GM11168 (cell line): ENCODE data around the gene FBXO8.
"Not testable (repeated sequence)": the region's sequence is repeated elsewhere in the genome, so short reads cannot be mapped to it uniquely, and the experiment has no call there.

Experiments
- in situ Hi-C: fragments of 300-500 bp; cut with MboI; formaldehyde crosslinking; loops from one replicate; pipeline ENCODE4 v1.12.0; 2022; ENCODE audit warnings: low sequenced_read_pairs; ENCODE audit not compliant: unreplicated experiment

Gene FBXO8, protein sequence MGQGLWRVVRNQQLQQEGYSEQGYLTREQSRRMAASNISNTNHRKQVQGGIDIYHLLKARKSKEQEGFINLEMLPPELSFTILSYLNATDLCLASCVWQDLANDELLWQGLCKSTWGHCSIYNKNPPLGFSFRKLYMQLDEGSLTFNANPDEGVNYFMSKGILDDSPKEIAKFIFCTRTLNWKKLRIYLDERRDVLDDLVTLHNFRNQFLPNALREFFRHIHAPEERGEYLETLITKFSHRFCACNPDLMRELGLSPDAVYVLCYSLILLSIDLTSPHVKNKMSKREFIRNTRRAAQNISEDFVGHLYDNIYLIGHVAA

GRCh38 chr4:174283507-174284471 is at the start of gene FBXO8, which contains the start of gene CEP44:
Gene FBXO8 (minus strand): TSS chr4:174283667. CDS start chr4:174263092, 20,575 bp downstream.
Gene CEP44 (plus strand): TSS chr4:174283911. CDS start chr4:174299122, 15,211 bp downstream.
- in situ Hi-C loops, result no loop called here

- in situ Hi-C loops, result no loop called here
Measured at GRCh38 chr4:174332741-174333493, 49.5 kb upstream of the FBXO8 start.

DNA sequence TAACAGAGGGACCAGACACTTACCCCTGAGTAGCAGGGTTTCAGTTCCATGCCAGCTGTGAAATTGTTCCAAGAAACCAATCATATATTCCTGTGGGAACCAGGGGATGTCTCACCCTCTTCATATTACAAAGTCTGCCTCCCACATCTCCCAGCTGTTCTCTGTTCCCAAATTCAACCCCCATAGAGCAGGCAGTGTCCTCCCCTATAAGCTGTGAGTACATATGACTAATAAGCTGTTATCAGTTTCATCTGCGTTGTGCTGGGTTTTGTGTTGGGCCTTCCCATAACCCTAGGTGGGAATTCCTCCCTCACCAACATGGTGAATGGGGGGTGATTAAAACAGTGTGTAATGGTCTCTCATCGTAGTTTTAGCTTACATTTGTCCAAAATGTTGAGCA is 41.3 kb upstream of the FBXO8 start:
- in situ Hi-C loops, result no loop called here

- in situ Hi-C loops, result no loop called here
Measured at GRCh38 chr4:174324236-174324635, 40.8 kb upstream of the FBXO8 start.

DNA sequence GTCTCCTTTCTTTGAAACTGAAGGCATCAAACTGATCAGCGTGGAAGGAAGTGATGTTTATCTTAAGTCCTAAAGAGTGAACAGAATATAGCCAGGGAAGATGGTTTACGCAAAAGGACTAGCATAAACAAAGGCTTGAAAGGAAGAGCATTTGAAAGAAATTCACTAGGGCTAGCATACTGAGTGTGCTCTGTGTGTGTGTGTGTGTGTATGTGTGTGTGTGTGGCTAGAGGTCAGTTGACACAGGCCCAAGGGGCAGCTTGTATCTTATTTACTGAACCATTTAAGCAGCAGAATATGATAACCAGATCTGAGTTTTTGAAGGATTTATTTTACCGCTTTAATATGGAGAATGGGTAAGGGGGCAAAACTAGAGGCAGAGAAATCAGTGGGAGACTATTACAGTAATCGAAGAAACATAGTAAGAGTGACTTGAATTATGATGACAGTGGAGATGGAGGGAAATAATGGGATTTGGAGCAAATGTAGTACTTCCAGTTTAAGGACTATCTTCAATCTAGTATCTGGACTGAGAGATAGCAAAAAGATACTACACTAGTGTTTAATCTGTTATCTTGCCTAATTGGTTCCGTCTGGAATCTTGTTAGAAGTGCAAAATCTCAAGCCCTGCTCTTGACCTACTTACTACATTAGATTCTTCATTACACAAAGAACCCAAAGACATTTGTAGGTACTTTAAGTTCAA is 37.2 kb upstream of the FBXO8 start:
- in situ Hi-C loops, result no loop called here

DNA sequence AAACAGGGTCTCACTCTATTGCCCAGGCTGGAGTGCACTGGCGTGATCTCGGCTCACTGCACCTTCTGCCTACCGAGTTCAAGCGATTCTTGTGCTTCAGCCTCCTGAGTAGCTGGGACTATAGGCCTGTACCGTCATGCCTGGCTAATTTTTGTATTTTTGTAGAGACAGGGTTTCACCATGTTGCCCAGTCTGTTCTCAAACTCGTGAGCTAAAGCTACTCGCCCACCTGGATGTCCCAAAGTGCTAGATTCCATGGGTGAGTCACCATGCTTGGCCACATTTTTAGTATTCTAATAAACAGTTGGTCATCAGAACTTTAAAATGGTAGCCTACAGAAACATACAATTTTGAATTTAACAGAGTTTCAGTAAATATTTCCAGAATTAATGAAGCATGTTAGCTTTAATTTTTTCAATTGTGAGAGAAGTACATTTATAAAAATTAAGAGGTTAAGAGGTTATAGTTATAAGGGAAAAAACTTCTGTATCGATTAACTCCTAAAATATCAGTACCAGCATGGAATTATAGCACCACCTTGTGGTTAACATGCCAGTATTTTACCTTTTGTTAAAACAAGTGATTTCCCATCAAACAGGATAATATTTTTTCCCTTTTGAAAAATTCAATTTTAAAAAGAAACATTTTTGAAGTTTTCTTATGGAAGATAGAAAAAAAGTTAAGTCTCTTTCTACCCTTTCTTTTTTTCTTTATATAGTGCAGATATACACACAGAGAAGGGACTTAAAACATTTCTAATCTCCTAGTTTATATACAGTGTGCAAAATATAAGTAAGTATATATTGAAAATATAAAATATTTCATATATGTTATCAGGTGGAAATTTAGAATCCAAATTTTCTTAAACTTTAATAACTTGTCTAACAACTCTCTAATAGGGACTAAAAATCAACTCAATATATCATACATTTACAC is 35.6 kb upstream of the FBXO8 start:
- in situ Hi-C loops, result no loop called here

DNA sequence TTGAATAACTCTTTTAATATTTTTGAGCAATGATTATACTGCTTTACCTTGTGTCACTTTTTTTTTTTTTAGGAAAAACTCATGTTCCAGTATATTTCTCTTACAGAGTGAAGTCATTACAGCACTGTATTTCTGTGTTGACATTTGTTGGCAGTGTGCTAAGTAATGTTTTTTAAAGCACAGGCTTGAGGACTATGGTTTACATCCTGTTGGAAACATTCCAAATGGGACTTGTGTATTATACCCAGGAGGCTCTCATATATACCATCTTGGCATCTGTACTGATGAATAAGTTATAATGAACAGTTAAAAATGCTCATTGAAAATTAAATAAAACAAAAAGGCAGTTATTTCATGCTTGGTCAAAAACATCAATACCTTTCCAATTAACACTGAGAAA is 34.1 kb upstream of the FBXO8 start:
- in situ Hi-C loops, result no loop called here

GRCh38 chr4:174316954-174317353 is 33.5 kb upstream of the FBXO8 start:
- in situ Hi-C loops, result no loop called here

GRCh38 chr4:174316546-174316945 is 33.1 kb upstream of the FBXO8 start:
- in situ Hi-C loops, result no loop called here

GRCh38 chr4:174314770-174315169 is 31.3 kb upstream of the FBXO8 start:
- in situ Hi-C loops, result loop anchor here (5.0 kb wide), 1 partner anchor 92 kb away; no protein-coding TSS in a partner anchor

- in situ Hi-C loops, result loop anchor here (5.0 kb wide), 1 partner anchor 92 kb away; no protein-coding TSS in a partner anchor
Measured at GRCh38 chr4:174314274-174314673, 30.8 kb upstream of the FBXO8 start.

GRCh38 chr4:174312993-174313392 is 29.5 kb upstream of the FBXO8 start:
- in situ Hi-C loops, result loop anchor here (5.0 kb wide), 1 partner anchor 91 kb away; no protein-coding TSS in a partner anchor

- in situ Hi-C loops, result no loop called here
Measured at GRCh38 chr4:174307694-174308093, 24.2 kb upstream of the FBXO8 start.

- in situ Hi-C loops, result no loop called here
Measured at GRCh38 chr4:174305961-174306360, 22.5 kb upstream of the FBXO8 start.

DNA sequence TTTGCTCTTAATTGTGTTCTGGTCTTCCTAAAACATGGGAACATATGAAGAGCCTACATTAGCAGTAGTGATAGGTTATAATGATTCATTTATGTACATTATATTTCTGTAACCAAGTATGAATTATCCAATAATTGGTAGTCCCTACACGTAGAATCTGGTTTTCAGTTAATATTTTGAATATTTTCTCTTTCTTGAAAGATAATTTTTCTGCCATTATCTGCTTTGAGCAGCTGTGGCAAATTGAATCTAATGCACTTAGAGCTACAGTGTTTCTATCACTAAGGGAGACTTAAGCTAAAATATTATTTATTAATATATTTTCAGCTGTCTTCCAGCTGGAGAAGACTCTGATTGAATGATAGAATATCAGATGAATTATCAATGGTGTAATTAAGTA is 21.2 kb upstream of the FBXO8 start:
- in situ Hi-C loops, result no loop called here

GRCh38 chr4:174303687-174304086 is 20.2 kb upstream of the FBXO8 start:
- in situ Hi-C loops, result no loop called here

GRCh38 chr4:174295142-174295541 is 11.7 kb upstream of the FBXO8 start:
- in situ Hi-C loops, result not testable (repeated sequence)

- in situ Hi-C loops, result not testable (repeated sequence)
Measured at GRCh38 chr4:174294641-174295040, 11.2 kb upstream of the FBXO8 start.

GRCh38 chr4:174292473-174292872 is 9.0 kb upstream of the FBXO8 start:
- in situ Hi-C loops, result no loop called here
